Transverse colon (tissue), 4 donors: ENCODE measurements around the gene ACAP2. TPM values are rescaled to one million over a fixed set of nuclear protein-coding genes. Genes with fewer than 3 reads are reported as not detected.

Source experiments
- DNase-seq: peaks from one replicate; pipeline ENCODE4 v3.0.0-alpha.2; 2019
- H3K27ac ChIP-seq, 4 donors: fragments of 200-600 bp; sonication (generic); 2 replicates each; pipeline ENCODE4 v1.5.1; 2016 to 2018; ENCODE audit warnings: inconsistent platforms in 4 of 4
- H3K27me3 ChIP-seq: fragments of 200-600 bp; sonication (generic); 2 replicates; pipeline ENCODE4 v1.5.1; 2017; ENCODE audit warnings: inconsistent platforms
- H3K36me3 ChIP-seq, 4 donors: fragments of 200-600 bp; sonication (generic); 2 replicates each; pipeline ENCODE4 v1.5.1; 2017 to 2019; ENCODE audit warnings: inconsistent platforms in 4 of 4
- H3K4me1 ChIP-seq, 4 donors: fragments of 200-600 bp; sonication (generic); 2 replicates each; pipeline ENCODE4 v1.5.1; 2017 to 2020; ENCODE audit warnings: inconsistent platforms in 4 of 4
- H3K4me3 ChIP-seq, 4 donors: fragments of 200-600 bp; sonication (generic); 1 replicate in 1 of 4; 2 replicates in 3 of 4; pipeline versions ENCODE4 v1.5.1 to v1.6.1; 2017 to 2019; ENCODE audit warnings: inconsistent platforms in 4 of 4
- H3K9me3 ChIP-seq, 2 donors: fragments of 200-600 bp; sonication (generic); 2 replicates each; pipeline ENCODE4 v1.5.1; 2017 to 2019; ENCODE audit warnings: inconsistent platforms in 2 of 2
- CTCF ChIP-seq, 5 experiments: fragments of 200-600 bp in 3 of 5; fragments of 450-650 bp in 2 of 5; sonication (generic) in 3 of 5; IDR thresholded peaks; 1 replicate in 2 of 5; 2 replicates in 3 of 5; pipeline ENCODE4 v1.5.1; 2016 to 2017; ENCODE audit warnings: antibody characterized with exemption in 5 of 5, inconsistent platforms in 3 of 5, mild to moderate bottlenecking in 2 of 5, moderate library complexity in 1 of 5
- EP300 ChIP-seq: sonication (generic); formaldehyde crosslinking; IDR thresholded peaks from one replicate; pipeline ENCODE4 v1.6.1; 2017; ENCODE audit warnings: antibody characterized with exemption, low read depth
- POLR2A ChIP-seq: fragments of 450-650 bp; IDR thresholded peaks from one replicate; pipeline ENCODE4 v1.6.1; 2016; ENCODE audit warnings: antibody characterized with exemption, mild to moderate bottlenecking, moderate library complexity
- POLR2AphosphoS5 ChIP-seq, 3 donors: sonication (generic); formaldehyde crosslinking; IDR thresholded peaks; one replicate each; pipeline ENCODE4 v1.6.1; 2016; ENCODE audit warnings: antibody characterized with exemption in 3 of 3
- WGBS, 2 donors: methylation state at CpG; one replicate each; pipeline ENCODE4 v1.1.5; 2018; ENCODE audit warnings: low coverage in 1 of 2; 5-methylcytosine and 5-hydroxymethylcytosine counted together
- in situ Hi-C, 4 donors: fragments of 200-750 bp; cut with MboI; loops; one replicate each; pipeline versions ENCODE4 v1.15.0 to v1.15.1; 2017; ENCODE audit warnings: low sequenced_read_pairs in 3 of 4, low pct_ligation_motif_present in 1 of 4, low pct_unique_long_range_greater_than_20kb in 1 of 4
- intact Hi-C: fragments of 100-400 bp; cut with DNase I; formaldehyde crosslinking; loops from one replicate; pipeline ENCODE4 v1.15.1; 2023; ENCODE audit warnings: low total_unique reads
- total RNA-seq, 4 donors: library from RNA; depleted of rRNA; stranded (reverse); fragments of >200 nt; gene quantifications; one replicate each; pipeline ENCODE4 v1.1.0, GENCODE V29; 2016

The ACAP2 gene
- total RNA-seq, 4 donors from 2014 or later, result 17.3 to 97.5 (median 64.6) TPM

- WGBS, 2 donors, result 2% methylated on average over 48 of the region's 52 CpGs; no CpG with 5 or more reads in 1 of the 2 donors
- no peaks in the 10 kb centered on the region for H3K36me3 ChIP-seq
- H3K9me3 ChIP-seq, result no peaks in the 10 kb centered on the region
- peaks cover 14 to 30% (median 21%) of the 10 kb centered on the region in 4 donors for H3K4me1 ChIP-seq
- peak overlapping the region; percentile 78 to 95 (median 92) for H3K4me3 ChIP-seq
- DNase-seq, result peak; percentile 47
- intact Hi-C loops, result loop anchor here (5.0 kb wide), 1 partner anchor 588 kb away; no protein-coding TSS in a partner anchor
- peak overlapping the region; percentile 91 to 98 (median 93) for H3K27ac ChIP-seq
- in situ Hi-C loops, result loop anchor here (5.0 to 10.0 kb wide), 3 partner anchors 165 to 255 kb away; no protein-coding TSS in a partner anchor
- TF ChIP-seq POLR2A (no peak), CTCF (IDR thresholded peaks at IDR 0.05) (no peak), EP300 (no peak), POLR2AphosphoS5 (IDR thresholded peaks at IDR 0.05) (no peak)
- no peaks in the 10 kb centered on the region for H3K27me3 ChIP-seq
Observed at GRCh38 chr3:195270079-195270816, 172.6 kb downstream of the ACAP2 start.

GRCh38 chr3:195269375-195270078 is 173.3 kb downstream of the ACAP2 start:
- TF ChIP-seq POLR2A (no peak), EP300 (no peak), POLR2AphosphoS5 (IDR thresholded peaks at IDR 0.05) (no peak), CTCF (IDR thresholded peaks at IDR 0.05) (no peak)
- intact Hi-C loops, result loop anchor here (5.0 to 10.0 kb wide), 2 partner anchors 265 to 587 kb away; no protein-coding TSS in a partner anchor
- DNase-seq, result no peak
- in situ Hi-C loops, result loop anchor here (5.0 to 10.0 kb wide), 5 partner anchors 165 to 595 kb away; partner anchors contain the start of genes FAM43A (in 2 of the 4) and LSG1 (in 1 of the 4)
- no peaks in the 10 kb centered on the region for H3K36me3 ChIP-seq
- H3K27me3 ChIP-seq, result no peaks in the 10 kb centered on the region
- 81% methylated on average over 4 to 5 of the region's 5 CpGs for WGBS, 2 donors
- H3K9me3 ChIP-seq, result no peaks in the 10 kb centered on the region
- peak overlapping the region in 2 of 4 donors; percentile 78 to 95 for H3K4me3 ChIP-seq
- peaks cover 14 to 24% (median 21%) of the 10 kb centered on the region in 4 donors for H3K4me1 ChIP-seq
- H3K27ac ChIP-seq, result no peak overlapping the region

GRCh38 chr3:195268576-195269309 is 174.1 kb downstream of the ACAP2 start:
- no peak overlapping the region for H3K27ac ChIP-seq
- no peak for DNase-seq
- no peaks in the 10 kb centered on the region for H3K9me3 ChIP-seq
- intact Hi-C loops (loop anchor here (10.0 kb wide), 1 partner anchor 264 kb away; no protein-coding TSS in a partner anchor), in situ Hi-C loops (loop anchor here in 3 of 4 donors (10.0 kb wide), 2 partner anchors 584 to 594 kb away; partner anchors contain the start of genes FAM43A (in 2 of the 3) and LSG1 (in 1 of the 3))
- TF ChIP-seq POLR2A (no peak), POLR2AphosphoS5 (IDR thresholded peaks at IDR 0.05) (no peak), CTCF (IDR thresholded peaks at IDR 0.05) (no peak), EP300 (no peak)
- H3K4me1 ChIP-seq, result peaks cover 14 to 22% (median 21%) of the 10 kb centered on the region in 4 donors
- no peaks in the 10 kb centered on the region for H3K36me3 ChIP-seq
- H3K4me3 ChIP-seq, result no peak overlapping the region
- 95 to 96% methylated on average over 9 to 11 of the region's 11 CpGs for WGBS, 2 donors
- H3K27me3 ChIP-seq, result no peaks in the 10 kb centered on the region
